ENCODE results near the gene HDAC8.
"Not testable (repeated sequence)": the region's sequence is repeated elsewhere in the genome, so short reads cannot be mapped to it uniquely, and the experiment has no call there.

HDAC8 gene

DNA sequence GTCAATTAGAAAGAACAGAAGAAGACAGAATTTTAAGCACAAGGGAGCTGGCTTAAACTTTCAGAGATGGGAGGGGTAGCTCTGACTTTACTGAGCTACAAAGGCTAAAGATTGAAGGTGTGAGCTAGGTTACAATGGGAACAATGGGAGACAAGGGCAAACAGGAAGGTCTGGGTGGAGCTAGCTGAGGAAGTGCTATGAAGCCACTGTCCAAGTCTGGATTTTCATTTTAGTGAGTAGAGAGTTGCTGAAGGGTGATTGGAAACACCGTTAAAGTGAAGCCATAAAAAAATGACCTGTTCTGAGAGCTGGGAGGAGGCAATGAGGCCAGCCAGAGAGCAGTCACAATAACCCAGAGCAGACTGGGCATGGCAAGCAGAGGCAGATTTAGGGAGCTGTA is 162.7 kb downstream of the HDAC8 start:
- TF ChIP-seq, protein P1, sequence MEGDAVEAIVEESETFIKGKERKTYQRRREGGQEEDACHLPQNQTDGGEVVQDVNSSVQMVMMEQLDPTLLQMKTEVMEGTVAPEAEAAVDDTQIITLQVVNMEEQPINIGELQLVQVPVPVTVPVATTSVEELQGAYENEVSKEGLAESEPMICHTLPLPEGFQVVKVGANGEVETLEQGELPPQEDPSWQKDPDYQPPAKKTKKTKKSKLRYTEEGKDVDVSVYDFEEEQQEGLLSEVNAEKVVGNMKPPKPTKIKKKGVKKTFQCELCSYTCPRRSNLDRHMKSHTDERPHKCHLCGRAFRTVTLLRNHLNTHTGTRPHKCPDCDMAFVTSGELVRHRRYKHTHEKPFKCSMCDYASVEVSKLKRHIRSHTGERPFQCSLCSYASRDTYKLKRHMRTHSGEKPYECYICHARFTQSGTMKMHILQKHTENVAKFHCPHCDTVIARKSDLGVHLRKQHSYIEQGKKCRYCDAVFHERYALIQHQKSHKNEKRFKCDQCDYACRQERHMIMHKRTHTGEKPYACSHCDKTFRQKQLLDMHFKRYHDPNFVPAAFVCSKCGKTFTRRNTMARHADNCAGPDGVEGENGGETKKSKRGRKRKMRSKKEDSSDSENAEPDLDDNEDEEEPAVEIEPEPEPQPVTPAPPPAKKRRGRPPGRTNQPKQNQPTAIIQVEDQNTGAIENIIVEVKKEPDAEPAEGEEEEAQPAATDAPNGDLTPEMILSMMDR (IDR thresholded peaks at IDR 0.05; ENCODE audit: borderline replicate concordance, insufficient read depth, low read depth, low read length): no peak
- H3K4me3 ChIP-seq (ENCODE audit: low read depth, low read length): no peak overlapping the region

- H3K4me3 ChIP-seq (ENCODE audit: low read depth, low read length): no peak overlapping the region
- TF ChIP-seq, protein P1 (IDR thresholded peaks at IDR 0.05; ENCODE audit: borderline replicate concordance, insufficient read depth, low read depth, low read length): no peak
These were observed 163.8 kb downstream of the HDAC8 start for GRCh38 chrX:72408885-72409284.

- not testable (repeated sequence) for H3K4me3 ChIP-seq (ENCODE audit: low read depth, low read length)
These were observed 167.5 kb downstream of the HDAC8 start for GRCh38 chrX:72405136-72405535.

- TF ChIP-seq, protein P1 (IDR thresholded peaks at IDR 0.05; ENCODE audit: borderline replicate concordance, insufficient read depth, low read depth, low read length): no peak
- H3K4me3 ChIP-seq (ENCODE audit: low read depth, low read length): no peak overlapping the region
These were observed 170.0 kb downstream of the HDAC8 start for GRCh38 chrX:72402614-72403013.

- TF ChIP-seq, protein P1 (IDR thresholded peaks at IDR 0.05; ENCODE audit: borderline replicate concordance, insufficient read depth, low read depth, low read length): no peak
- no peak overlapping the region for H3K4me3 ChIP-seq (ENCODE audit: low read depth, low read length)
These were observed 172.8 kb downstream of the HDAC8 start for GRCh38 chrX:72399816-72400215.

DNA sequence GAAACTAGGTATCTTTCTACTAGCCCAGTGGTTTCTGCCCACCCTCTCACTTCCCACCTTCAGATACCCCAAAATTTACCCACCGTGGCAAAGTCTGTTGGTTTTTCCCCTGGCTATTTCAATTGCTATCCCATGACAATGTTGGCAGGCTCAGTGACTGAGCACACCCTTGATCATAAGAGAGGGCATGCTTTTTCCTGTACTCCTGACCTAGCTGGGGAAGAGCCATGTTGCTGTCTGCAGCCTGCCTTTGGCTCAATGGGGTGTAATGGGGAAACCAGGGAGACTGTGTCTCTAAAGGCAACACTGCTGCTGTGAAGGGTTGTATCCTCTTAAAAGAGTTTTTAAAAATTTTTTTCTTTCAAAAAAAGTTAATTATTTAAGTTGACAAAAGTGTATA is 176.5 kb downstream of the HDAC8 start:
- no peak overlapping the region for H3K4me3 ChIP-seq (ENCODE audit: low read depth, low read length)
- TF ChIP-seq, protein P1 (IDR thresholded peaks at IDR 0.05; ENCODE audit: borderline replicate concordance, insufficient read depth, low read depth, low read length): no peak

DNA sequence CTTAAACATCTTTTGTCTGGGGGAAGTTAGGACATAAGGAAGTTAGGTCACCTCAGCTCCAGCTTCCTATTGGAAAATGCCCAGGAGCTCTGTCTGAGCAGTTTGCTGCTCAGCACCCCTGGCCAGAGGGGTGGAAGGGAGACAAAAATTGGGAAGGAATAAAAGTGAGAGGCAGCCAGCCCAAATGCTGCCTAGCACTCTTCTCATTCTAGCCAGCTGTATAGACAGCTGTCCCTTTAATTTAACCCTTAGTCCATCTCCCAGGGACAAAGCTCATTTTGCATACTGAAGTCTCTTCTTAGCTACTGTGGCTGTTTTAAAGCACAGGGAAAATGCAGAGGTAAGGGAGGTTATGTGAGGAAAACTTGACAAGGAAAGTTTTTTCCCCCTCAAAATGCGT is 177.4 kb downstream of the HDAC8 start:
- TF ChIP-seq, protein P1 (IDR thresholded peaks at IDR 0.05; ENCODE audit: borderline replicate concordance, insufficient read depth, low read depth, low read length): no peak

More for the DNA sequence above, 177.4 kb downstream of the HDAC8 start:
- H3K4me3 ChIP-seq (ENCODE audit: low read depth, low read length): no peak overlapping the region
